CD1c-positive myeloid dendritic cell (primary cell): ENCODE data around the gene PEBP1.

ENCODE experiments used
- DNase-seq: peaks from one replicate; pipeline ENCODE4 v3.0.0-alpha.2; 2016; ENCODE audit errors: extremely low spot score

Gene PEBP1

GRCh38 chr12:118136559-118137003 lies 657 bp downstream of the PEBP1 start:
- DNase-seq: peak; percentile 68

- no peak for DNase-seq
Observed at GRCh38 chr12:118137148-118137678, 1.3 kb downstream of the PEBP1 start.

GRCh38 chr12:118140825-118141224 lies 4.9 kb downstream of the PEBP1 start:
- DNase-seq: no peak

- DNase-seq: no peak
Observed at GRCh38 chr12:118144499-118144898, 8.6 kb downstream of the PEBP1 start.

- no peak for DNase-seq
Observed at GRCh38 chr12:118145113-118145797, 9.3 kb downstream of the PEBP1 start.

- DNase-seq: no peak
Observed at GRCh38 chr12:118145798-118146156, 9.9 kb downstream of the PEBP1 start.

GRCh38 chr12:118148287-118148686 lies 12.4 kb downstream of the PEBP1 start:
- no peak for DNase-seq

- no peak for DNase-seq
Observed at GRCh38 chr12:118150625-118151024, 14.7 kb downstream of the PEBP1 start.

- no peak for DNase-seq
Observed at GRCh38 chr12:118151755-118152154, 15.8 kb downstream of the PEBP1 start.

GRCh38 chr12:118160536-118160935 lies 24.6 kb downstream of the PEBP1 start:
- DNase-seq: no peak

GRCh38 chr12:118164798-118165486 lies 29.0 kb downstream of the PEBP1 start:
- DNase-seq: peak; percentile 24

GRCh38 chr12:118166946-118167345 lies 31.0 kb downstream of the PEBP1 start:
- peak; percentile 86 for DNase-seq

- peak; percentile 94 for DNase-seq
Observed at GRCh38 chr12:118175823-118176447, 40.0 kb downstream of the PEBP1 start.

GRCh38 chr12:118183155-118183554 lies 47.2 kb downstream of the PEBP1 start:
- DNase-seq: no peak

- DNase-seq: peak; percentile 67
Observed at GRCh38 chr12:118183711-118184110, 47.8 kb downstream of the PEBP1 start.

GRCh38 chr12:118185602-118186397 lies 49.9 kb downstream of the PEBP1 start:
- DNase-seq: no peak

- DNase-seq: no peak
Observed at GRCh38 chr12:118187751-118188435, 52.0 kb downstream of the PEBP1 start.

- no peak for DNase-seq
Observed at GRCh38 chr12:118188690-118189371, 52.9 kb downstream of the PEBP1 start.

GRCh38 chr12:118189741-118190191 lies 53.8 kb downstream of the PEBP1 start:
- no peak for DNase-seq

- DNase-seq: no peak
Observed at GRCh38 chr12:118190266-118190665, 54.3 kb downstream of the PEBP1 start.

GRCh38 chr12:118193477-118193876 lies 57.6 kb downstream of the PEBP1 start:
- no peak for DNase-seq
